Measurements from ENCODE around the gene CDK2.
"Not testable (repeated sequence)": the region's sequence is repeated elsewhere in the genome, so short reads cannot be mapped to it uniquely, and the experiment has no call there.

The CDK2 gene

DNA sequence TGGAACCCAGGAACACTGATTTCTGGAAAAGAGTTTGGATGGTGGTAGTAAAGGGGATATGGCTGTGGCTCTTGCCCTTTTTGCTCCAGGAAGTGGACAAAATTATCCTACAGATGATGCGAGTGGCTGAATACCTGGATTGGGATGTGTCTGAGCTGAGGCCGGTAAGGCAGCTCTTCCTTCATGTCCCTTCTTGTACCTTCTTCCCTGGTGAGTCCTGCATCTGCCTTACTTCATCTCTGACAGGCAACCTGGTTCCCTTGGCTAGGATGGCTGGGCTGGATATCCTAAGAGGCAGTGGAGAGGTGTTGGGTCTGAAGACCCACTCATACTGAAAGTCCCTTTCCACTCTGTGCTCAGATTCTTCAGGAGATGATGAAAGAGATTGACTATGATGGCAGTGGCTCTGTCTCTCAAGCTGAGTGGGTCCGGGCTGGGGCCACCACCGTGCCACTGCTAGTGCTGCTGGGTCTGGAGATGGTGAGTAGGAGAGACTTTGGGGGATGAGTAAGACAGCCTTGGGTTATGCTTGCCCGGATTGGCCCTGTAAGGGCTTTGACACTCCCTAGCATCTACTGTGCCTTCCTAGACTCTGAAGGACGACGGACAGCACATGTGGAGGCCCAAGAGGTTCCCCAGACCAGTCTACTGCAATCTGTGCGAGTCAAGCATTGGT lies 27.7 kb upstream of the CDK2 start:
- no peak for DNase-seq (ENCODE audit: low read depth)

DNA sequence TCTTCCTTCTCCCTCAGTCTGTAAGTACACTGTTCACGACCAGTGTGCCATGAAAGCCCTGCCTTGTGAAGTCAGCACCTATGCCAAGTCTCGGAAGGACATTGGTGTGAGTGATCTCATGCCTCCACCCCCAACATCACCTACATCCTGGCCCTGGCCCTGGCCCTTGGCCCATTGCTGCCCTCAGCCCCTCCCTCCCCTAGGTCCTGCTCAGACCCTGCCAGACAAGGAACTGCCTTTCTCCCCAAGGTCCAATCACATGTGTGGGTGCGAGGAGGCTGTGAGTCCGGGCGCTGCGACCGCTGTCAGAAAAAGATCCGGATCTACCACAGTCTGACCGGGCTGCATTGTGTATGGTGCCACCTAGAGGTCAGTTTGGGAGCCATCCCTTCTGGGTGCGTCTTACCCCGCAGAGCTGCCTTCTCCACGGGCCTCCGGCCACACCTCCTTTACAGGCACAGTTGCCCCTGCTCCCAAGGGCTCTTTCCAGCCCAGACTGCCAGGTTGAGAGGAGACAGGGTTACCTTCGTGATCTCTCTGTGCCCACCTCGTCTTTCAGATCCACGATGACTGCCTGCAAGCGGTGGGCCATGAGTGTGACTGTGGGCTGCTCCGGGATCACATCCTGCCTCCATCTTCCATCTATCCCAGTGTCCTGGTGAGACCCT lies 26.4 kb upstream of the CDK2 start:
- DNase-seq (ENCODE audit: low read depth) = no peak

DNA sequence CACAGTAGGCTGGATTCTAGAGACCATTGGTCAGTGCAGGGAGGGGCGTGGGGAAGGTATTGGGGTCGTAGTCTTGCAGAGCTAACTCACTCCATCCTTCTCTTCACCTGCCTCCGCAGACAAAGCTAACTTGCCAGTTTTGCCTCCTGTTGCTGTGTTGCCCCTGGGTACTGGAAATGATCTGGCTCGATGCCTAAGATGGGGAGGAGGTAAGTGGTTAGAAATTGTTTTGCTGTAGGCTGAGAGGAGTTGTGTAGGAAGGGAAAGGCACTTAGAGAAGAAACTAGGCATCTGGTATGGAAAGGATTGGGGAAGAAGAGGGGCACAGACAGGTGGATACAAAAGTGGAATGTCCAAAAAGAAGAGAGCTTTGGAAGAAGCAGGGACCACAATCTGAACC lies 24.6 kb upstream of the CDK2 start:
- no peak for DNase-seq (ENCODE audit: low read depth)

DNA sequence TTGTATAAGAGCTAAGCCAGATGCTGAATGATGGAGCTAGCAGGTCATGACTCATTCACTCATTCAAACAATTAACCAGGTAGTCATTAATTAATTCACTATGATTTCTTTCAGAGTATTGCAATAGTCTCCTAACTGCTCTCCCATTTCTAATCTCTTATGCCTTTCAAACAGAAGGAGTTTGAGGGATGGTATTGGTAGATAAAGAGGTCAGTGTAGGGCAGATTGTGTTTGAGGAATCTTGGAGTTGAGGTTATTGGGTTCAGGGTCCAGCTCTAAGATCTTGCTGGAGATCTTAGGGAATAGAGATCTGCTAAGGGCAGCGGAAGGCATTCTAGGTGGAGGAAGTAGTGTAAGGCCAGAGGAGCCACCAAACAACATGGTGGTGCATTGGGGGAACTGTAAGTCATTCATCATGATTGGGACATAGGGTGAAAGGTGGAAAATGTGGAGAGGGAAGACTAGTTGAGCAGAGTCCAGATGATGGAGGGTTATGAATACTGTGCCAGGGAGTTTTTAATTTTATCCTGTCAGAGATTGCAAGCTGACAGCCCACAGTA lies 24.0 kb upstream of the CDK2 start:
- DNase-seq (ENCODE audit: low read depth) = no peak

DNA sequence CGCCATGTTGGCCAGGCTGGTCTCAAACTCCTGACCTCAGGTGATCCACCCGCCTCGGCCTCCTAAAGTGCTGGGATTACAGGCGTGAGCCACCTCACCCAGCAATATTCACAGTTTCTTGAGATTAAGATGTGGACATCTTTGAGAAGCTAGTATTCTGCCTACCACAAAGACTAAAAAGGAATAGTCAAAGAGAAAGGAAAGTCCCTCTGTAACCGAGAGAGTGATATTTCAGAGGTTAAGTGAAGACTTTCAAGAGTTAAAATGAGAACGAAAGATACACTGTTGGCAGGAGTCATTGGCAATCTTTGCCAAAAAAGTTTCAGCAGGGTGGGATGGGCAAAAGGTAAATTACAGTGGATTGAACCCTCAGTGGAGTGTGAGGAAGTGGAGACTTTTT lies 20.1 kb upstream of the CDK2 start:
- no peak for DNase-seq (ENCODE audit: low read depth)

DNA sequence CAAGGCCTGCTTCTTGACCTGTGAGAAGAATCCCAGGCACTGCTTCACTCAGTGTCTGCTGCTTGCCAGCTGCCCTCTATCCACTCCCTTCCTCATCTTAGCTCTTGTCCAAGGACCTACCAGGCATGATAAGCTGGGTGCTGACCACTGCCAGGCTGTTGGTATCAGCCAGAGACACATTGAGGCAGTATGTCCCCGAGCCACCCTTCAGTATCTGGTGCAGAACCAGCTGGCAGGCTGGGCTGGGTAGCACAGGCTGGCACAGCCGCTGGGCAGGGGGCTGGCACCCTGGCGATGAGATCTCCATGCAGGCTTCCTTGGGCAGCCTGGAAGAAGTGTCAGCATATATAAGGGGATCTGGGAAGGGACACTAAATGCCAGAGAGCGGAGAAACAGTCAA lies 11.3 kb upstream of the CDK2 start:
- no peak for DNase-seq (ENCODE audit: low read depth)

DNA sequence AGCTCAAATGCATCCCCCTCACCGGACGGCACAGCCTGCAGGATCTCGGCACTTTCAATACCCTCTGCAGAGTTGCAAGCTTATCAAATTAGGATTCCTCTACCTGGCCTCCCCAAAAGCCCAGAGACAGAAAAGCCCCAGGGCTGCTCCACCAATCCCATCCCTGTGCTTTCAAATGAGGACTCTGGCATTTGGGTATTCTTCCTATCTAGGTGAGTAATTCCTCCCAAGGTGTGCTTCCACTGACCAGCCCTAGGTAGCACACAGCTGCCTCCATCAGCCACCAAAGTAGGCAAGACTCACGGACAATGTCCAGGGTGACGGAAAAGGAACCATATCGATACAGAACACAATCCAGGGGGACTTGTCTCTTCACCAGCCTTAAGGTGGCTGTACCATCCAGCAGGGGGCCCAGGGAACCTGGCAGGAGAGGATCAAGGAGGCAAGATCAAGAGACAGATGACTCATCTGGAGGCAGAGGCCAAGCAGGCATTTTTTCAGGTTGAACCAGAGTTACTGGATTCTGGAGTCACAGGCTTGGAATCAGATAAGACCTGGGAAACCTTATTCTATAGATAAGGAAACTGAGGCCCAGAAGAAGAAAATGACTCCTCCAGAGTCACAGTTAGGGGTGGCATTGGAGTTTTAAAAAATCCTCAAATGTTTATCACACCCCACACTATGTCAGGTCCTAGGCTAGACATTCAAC lies 10.7 kb upstream of the CDK2 start:
- DNase-seq (ENCODE audit: low read depth) = no peak

DNA sequence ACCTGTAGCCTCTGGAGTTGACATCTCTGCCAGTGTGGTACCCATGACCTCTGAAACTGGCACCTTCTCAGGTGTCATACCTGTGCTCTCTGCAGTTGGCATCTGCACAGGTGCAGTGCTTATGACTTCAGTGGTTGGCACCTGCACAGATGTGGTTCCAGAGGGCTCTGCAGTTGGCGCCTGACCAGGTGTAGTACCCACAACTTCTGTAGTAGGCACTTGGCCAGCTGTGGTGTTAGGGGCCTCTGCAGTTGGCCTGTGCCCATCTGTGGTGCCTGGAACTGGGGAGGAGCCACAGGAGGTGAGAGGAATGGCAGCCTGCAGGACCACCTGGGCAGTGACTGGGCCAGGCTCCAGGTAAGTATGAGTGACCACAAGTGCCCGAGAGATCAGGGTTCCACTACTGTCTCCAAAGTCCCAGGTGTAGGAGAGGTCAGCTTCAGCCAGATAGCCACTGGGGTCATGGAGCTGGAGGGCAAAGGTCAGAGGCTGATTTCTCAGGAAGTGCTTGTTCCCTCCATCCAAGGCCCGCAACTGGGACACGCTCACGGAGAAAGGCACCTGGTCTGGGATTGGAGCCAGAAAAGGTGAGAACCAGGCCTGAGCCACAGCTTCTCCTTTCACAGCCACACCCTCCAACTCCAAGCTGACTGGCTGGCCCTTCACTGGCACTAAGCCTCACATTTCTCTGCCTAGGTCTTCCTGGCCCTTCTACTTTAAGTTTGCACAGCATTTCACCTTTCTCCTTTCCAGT lies 9.3 kb upstream of the CDK2 start:
- DNase-seq (ENCODE audit: low read depth) = no peak

DNA sequence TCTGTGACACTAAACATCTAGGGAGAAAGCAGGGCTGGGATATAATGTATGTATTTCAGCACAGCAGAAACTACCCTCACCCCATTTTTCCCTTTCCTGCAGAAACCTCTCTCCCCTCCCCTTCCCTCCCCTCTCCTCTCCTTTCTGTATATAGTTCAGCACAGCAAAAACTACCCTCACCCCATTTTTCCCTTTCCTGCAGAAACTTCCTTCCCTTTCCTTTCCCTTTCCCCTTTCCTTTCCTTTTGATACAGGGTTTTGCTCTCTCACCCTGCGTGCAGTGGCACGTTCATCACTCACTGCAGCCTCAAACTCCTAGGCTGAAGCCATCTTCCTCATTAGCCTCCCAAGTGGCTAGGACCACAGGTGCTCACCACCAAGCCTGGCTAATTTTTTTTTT lies 2.9 kb upstream of the CDK2 start:
- no peak for DNase-seq (ENCODE audit: low read depth)

DNA sequence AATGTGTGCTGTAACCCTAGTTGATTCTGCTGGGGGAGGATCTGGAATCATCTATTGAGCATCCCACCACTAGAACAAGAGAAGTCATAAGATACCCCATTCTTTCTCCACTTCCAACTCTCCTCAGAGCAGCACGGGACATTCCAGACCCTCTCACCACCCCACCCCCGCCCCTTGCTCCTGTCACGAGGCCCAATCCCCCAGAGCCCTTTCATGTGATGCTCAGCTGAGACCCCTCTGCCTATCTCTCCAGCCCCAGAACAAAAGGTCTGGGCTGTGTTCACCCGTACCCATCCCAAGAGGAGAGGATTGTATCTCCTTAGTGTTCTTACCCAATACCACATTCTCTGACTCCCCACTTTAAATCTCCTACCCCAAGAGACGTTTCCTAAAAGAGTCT lies 1.4 kb upstream of the CDK2 start:
- no peak for DNase-seq (ENCODE audit: low read depth)

DNA sequence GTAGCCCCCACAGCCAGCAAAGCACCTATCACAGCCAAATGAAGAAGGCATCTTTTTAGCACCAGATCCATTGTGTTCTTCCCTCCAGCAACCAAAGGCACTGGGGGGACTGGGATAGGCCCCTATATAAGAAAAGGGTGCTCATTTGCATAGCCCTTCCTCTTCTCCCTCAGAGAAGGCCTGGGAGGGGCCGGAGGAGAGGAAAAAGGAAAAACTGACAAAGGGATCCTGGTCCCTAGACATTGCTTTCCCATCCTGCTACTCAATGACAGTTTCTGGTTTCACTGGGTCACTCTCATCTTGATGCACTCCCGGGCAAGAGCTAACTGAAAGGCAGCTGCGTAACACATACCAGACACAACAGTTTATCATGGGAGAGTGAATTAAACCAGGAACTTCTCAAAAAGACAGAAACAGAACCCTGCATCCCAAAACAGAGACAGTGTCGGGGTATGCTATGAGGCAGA lies 656 bp upstream of the CDK2 start, which contains the start of gene PMEL:
PMEL (minus strand) TSS at position 102 of the 467 bp plus-strand sequence; CDS start at position 71, 31 bp downstream.
- no peak for DNase-seq (ENCODE audit: low read depth)

DNA sequence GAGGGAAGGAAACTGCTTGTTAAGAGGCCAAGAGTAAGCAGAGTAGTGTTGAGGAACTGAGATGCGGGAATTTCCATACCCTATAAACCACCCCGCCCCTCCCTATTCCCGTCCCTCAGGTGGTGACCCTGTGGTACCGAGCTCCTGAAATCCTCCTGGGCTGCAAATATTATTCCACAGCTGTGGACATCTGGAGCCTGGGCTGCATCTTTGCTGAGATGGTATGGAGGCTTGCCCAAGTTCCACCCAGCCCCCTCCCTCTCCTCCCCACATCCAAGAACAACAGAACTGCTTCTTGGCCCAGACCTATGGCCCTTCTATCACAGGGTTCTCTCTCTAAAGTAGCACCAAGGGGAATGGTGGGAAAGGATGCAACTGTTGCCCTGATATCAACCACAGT lies 2.7 kb downstream of the CDK2 start:
- no peak for DNase-seq (ENCODE audit: low read depth)

DNA sequence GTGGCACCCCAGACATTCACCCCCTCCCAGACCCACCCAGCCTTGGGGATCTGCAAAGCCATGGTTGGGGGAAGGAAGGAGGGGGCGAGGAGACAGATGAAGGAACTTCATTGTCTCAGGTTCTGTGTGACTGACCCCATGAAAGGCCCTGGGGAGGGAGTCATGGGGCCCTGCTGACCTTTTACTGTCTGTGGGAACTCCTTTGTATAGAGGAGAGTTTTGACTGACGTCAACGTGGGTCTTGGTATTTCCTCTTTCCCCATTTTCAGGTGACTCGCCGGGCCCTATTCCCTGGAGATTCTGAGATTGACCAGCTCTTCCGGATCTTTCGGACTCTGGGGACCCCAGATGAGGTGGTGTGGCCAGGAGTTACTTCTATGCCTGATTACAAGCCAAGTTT lies 4.1 kb downstream of the CDK2 start:
- no peak for DNase-seq (ENCODE audit: low read depth)

DNA sequence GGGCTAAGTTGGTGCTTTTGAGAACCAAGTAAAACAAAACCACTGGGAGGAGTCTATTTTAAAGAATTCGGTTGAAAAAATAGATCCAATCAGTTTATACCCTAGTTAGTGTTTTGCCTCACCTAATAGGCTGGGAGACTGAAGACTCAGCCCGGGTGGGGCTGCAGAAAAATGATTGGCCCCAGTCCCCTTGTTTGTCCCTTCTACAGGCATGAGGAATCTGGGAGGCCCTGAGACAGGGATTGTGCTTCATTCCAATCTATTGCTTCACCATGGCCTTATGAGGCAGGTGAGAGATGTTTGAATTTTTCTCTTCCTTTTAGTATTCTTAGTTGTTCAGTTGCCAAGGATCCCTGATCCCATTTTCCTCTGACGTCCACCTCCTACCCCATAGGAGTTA lies 5.4 kb downstream of the CDK2 start:
- DNase-seq (ENCODE audit: low read depth) = no peak

DNA sequence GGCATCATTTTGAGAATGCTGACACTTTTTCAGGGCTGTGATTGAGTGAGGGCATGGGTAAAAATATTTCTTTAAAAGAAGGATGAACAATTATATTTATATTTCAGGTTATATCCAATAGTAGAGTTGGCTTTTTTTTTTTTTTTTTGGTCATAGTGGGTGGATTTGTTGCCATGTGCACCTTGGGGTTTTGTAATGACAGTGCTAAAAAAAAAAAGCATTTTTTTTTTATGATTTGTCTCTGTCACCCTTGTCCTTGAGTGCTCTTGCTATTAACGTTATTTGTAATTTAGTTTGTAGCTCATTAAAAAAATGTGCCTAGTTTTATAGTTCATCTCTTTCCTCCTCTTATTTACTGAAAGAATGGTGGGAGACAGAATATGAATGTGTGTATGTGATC lies 5.8 kb downstream of the CDK2 start:
- DNase-seq (ENCODE audit: low read depth) = no peak

DNA sequence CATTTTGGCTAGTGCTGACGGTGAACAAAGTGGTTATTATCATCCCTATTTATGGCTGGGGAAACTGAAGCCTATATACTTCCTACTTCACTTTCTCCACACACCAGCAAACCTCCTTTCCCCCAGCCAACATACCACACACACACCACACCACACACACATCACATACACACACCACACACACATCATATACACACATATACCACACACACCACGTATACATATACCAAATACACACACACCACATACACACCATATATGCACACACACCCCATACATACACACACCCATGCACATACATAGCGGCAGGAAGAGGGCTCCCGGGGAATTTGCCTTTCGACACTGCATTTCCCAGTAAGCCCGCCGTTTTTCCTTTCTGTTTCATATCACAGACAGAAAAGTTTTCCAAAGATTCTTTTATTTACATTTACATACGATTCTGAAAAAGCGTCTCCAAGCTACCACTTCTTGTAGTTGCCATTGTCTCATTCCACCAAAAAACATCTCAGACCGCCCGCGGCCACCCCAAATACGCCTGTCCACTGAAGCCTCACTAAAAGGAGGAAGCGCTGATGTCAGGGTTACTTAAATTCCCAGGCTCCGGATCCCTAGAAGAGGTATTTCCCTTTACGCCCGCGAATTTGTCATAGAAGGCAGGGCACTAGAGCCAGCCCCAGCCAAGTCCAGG lies 6.4 kb downstream of the CDK2 start:
- no peak for DNase-seq (ENCODE audit: low read depth)

DNA sequence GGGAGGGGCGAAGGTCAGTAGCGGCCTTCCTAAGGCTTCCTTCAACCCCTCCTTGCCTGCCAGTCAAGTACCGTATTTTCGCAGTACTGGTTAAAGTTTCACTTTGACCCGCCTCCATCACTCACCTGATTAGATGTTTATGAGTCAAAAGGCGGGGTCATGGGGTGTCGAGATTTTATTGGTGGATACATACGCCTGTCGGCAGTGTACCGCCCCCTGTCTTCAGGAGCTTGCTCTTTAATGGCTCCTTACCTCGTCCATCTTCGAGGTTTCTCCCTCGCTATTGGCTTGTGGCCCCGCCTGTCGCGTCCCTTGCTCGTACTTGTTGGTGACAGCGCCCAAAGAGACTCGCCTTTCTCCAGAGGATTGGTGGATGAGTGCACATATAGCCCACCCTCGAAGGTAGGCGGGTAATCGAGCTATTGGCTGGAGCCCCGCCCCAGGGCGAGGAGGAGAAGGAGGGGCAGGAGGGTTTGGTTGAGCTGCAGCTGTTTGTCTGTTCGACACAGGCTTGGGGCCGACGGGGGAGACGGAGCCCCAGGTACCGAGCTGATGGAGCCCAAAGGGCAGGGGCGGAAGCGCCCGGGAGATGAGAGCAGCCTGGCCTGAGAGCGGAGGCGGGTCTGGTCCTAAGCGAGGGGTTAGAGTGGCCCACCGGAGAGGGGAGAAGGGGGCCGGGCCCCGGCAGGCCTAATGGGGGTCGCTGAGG lies 7.1 kb downstream of the CDK2 start, which contains the start of gene RAB5B:
RAB5B (plus strand) TSS at position 480 of the 709 bp plus-strand sequence. CDS start 12,883 bp downstream, outside the sequence.
- peak; percentile 100 for DNase-seq (ENCODE audit: low read depth)

DNA sequence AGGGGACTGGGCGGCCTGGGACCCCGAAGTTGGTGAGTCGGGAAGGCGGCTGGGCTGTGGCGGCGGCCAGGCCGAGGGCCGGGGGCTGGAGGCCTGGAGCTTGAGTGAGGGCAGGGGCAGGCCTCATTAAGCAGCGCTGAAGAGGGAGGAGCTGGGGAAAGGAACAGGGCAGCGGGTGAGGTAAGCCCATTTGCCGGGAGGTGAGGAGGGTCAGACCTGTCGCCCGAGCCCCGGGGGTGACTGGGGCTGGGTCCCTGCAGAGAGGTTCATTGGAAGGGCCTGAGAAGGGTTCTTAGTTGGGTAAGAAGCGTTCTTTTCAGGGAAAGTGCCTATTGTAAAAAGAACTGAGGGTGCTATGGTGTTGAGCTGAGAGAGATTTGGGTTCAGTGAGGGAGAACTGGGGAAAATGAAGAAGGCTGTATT lies 7.7 kb downstream of the CDK2 start:
- DNase-seq (ENCODE audit: low read depth) = no peak

DNA sequence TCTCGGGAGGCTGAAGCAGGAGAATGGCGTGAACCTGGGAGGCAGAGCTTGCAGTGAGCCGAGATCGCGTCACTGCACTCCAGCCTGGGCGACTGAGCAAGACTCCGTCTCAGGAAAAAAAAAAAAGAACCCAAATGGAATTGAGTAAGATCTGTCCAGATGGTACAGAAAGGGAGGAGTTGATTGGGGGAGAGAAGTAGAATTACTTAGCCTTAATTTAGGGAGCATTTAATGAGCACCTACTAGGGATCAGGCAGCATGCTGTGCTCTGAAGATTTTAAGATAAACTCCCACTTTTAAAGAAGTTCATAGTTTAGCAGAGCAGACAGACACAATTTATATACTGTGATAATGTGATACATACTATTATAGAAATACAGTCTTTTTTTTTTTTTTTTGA lies 11.8 kb downstream of the CDK2 start:
- DNase-seq (ENCODE audit: low read depth) = no peak

DNA sequence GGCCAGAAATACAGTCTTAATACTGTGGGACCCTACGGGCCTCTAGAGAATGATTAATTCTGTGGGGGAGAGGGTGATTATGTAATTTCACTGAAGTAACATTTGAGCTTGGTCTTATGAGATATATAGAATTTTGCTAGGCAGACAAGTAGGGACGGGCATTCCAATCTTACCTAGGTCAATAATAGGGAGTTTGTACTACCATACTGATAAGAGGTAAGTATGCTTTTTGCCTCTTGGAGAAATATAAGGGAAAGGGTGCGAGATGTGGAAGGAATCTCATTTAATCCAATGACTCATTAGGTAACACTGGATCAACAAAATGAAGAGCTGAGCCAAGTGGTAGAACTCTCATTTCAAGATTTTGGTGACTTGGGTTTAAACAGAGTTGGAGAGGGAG lies 12.4 kb downstream of the CDK2 start:
- DNase-seq (ENCODE audit: low read depth) = no peak

DNA sequence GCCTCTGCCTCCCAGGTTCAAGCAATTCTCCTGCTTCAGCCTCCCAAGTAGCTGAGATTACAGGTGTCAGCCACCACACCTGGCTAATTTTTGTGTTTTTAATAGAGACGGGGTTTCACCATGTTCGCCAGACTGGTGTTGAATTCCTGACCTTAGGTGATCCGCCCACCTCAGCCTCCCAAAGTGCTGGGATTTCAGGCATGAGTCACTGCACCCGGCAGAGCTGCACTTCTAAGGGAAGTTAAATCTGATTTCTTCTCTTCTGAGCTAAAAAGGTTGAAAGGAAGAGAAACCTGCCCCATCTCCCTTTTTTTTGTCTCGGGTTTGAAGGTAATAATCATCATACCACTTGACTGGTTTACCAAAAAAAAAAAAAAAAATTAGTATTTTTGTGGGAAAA lies 15.3 kb downstream of the CDK2 start:
- not testable (repeated sequence) for DNase-seq (ENCODE audit: low read depth)
